HG03520 (cell line): Measurements from ENCODE around the gene SDE2.
"Not testable (repeated sequence)": the region's sequence is repeated elsewhere in the genome, so short reads cannot be mapped to it uniquely, and the experiment has no call there.

ENCODE experiments used
- ATAC-seq: cut with Tn5 transposase; IDR thresholded peaks from one replicate; pipeline ENCODE4 v1.9.1; 2021; ENCODE audit warnings: mild to moderate bottlenecking, moderate library complexity; ENCODE audit not compliant: unreplicated experiment

SDE2 gene

DNA sequence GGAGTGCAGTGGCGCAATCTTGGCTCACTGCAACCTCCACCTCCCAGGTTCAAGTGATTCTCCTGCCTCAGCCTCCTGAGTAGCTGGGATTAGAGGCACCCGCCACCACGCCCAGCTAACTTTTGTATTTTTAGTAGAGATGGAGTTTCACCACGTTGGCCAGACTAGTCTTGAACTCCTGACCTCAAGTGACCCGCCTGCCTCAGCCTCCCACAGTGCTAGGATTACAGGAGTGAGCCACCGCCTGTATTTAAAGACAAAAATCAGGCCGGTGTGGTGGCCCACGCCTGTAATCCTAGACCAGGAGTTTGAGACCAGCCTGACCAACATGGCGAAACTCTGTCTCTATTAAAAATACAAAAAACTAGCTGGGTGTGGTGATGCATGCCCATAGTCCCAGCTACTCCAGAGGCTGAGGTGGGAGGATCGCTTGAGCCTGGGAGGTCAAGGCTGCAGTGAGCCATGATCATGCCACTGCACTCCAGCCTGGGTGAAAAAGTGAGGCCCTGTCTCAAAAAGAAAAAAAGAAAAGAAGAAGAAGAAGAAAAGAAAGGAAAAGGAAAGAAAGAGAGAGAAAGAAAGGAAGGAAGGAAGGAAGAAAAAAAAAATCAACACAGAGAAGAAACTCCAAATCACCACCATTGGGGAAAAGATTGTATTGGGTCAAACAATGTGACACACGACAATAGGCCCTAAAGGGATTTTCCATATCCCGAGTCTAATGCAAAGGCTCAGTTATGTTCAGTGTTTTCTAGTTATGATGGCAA lies 8.2 kb upstream of the SDE2 start:
- not testable (repeated sequence) for ATAC-seq

DNA sequence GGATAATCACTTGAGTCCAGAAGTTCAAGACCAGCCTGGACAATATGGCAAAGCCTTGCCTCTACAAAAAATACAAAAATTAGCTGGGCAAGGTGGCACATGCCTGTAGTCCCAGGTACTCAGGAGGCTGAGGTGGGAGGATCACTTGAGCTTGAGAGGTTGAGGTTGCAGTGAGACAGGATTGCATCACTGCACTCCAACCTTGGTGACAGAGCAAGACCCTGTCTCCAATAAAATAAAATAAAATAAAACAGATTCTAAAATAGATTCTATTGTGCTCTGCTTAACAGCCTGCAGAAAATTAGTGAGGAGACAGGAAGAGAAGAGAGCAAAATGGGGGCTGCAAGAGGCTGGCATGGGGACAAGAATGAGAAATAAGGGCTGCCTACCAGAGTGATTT lies 7.5 kb upstream of the SDE2 start:
- no peak for ATAC-seq

DNA sequence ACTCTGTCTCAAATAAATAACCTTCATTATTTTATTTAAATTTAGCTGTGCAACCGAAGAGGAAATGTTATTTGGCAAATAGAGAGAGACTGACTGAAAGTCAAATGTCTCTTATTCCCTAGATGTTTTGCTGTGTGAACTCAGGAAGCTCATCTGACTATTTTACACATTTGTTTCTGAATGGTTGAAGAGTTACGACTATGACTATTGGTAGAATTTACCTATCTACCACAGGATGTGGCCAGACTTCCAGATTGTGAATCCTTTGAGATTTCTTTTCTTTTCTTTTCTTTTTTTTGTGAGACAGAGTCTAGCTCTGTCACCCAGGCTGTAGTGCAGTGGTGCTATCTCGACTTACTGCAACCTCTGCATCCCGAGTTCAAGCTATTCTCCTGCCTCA lies 5.3 kb upstream of the SDE2 start:
- ATAC-seq, result no peak

- no peak for ATAC-seq
These were observed 4.5 kb upstream of the SDE2 start for GRCh38 chr1:226003502-226004170.

- no peak for ATAC-seq
These were observed 3.7 kb upstream of the SDE2 start for GRCh38 chr1:226002667-226003501.

DNA sequence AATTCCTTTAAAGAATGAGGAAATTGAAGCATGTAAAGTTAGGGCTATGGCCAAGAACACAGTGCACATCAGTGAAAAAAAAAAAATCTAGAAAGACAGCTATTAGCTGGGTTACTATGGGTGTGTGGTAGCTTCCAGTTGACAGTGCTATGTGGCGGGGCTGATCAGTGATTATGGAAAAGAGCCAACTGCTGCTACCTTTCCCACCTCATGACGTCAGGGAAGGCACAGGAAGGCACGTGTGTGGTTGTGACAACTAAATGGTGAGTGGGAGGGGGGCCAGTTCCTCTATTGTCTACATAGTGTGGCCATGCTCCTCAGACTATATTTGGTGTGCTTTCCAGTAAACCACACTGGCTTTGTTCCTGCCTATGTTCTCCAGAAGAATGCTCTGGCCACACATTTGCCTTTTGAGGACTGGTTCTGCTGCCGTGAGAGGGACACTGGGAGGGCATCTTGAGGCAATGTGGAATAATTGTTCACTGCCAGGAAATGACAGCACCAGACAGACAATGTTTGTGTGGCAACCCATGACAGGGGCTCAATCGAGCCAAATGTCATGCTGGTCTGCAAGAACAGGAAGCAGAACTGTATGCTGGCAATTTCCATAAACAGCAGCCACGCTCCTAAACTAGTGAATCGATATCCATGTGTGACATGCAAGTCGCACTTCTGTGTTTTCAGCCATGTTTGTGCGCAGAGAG lies 3.0 kb upstream of the SDE2 start:
- ATAC-seq, result peak; percentile 21

DNA sequence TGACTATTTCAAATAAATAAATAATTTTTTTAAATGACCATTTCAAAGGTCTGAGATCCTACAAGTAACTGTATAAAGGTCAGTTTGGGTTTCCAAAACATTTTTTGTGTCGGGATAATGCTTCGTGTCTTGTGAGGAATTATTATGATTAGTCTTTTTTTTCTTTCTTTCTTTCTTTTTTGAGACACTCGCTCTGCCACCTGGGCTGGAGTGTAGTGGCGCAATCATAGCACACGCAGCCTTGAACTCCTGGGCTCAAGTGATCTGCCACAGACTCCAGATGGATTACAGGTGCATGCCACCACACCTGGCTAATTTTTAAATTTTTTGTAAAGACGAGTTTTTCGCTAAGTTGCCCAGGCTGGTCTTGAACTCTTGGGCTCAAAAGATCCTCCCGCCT lies 1.9 kb upstream of the SDE2 start:
- no peak for ATAC-seq

DNA sequence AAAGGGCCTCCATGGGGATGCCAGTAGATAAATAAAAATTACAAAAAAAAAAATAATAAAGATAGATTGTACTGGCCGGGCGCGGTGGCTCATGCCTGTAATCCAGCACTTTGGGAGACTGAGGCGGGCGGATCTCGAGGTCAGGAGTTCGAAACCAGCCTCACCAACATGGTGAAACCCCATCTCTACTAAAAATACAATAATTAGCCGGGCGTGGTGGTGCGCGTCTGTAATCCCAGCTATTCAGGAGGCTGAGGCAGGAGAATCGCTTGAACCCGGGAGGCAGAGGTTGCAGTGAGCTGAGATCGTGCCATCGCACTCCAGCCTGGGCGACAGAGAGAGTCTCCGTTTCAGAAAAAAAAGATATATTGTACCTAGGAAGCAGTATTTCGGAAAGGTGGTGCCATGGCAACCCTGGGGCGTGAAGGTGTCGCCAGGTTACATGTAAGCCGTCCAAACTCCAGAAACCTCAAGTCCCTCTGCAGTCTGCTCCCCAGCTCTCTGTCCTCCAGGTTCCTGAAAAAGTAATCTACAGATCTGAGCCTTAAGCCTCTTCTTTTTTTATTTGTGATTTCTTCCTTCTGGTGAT lies 1.4 kb upstream of the SDE2 start:
- not testable (repeated sequence) for ATAC-seq

DNA sequence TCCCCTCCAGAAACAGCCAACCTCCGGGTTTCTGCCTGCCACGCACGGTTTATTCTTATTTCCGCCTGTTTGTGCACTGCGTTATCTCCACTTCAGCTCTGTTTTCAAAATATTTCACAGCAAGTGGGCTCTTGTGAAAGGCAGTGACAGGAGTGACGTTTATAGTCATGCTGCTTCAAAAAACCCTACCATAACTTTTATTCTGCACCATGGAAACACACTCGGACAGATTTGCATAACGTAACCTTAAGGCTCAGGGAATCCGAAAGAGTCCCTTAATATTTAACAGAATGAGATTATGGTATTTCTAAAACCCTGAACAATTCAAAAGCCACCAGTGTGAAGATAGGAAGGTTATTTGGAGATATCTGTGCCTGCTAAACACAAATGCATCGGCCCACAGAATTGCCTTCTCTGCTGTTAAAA lies 782 bp upstream of the SDE2 start:
- peak; percentile 26 for ATAC-seq

DNA sequence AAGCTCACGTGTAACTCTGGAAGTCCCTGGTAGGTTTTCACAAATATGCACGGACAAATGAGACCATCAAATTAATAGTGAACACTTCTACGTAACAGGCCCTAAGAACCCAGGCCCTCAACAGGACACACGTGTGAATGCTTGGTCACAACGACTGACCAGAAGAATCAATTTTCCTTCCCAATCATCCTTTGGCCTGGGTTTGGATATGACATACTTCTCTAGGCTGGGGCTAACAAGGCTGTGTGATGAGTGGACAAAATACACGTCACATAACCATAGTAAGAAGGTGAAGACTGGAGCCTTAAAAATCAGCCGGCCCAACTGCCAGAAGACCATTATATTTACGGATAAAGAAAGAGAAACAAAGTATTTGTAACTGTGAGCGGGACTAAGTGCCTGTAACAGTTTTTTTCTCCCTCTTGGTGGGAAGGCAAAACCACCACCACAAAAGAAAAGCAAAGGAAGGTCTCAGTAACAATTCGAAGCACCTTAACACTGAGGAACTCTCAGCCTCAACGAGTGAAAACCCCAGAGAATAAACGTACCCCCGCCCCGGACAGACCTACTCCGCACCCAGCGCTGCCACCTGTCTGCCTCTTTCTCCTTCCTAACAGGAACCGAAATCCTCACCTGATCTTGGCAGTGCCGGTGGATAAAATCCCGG lies 450 bp downstream of the SDE2 start:
- peak; percentile 1 for ATAC-seq

GRCh38 chr1:225996946-225997545 lies 2.1 kb downstream of the SDE2 start:
- no peak for ATAC-seq

DNA sequence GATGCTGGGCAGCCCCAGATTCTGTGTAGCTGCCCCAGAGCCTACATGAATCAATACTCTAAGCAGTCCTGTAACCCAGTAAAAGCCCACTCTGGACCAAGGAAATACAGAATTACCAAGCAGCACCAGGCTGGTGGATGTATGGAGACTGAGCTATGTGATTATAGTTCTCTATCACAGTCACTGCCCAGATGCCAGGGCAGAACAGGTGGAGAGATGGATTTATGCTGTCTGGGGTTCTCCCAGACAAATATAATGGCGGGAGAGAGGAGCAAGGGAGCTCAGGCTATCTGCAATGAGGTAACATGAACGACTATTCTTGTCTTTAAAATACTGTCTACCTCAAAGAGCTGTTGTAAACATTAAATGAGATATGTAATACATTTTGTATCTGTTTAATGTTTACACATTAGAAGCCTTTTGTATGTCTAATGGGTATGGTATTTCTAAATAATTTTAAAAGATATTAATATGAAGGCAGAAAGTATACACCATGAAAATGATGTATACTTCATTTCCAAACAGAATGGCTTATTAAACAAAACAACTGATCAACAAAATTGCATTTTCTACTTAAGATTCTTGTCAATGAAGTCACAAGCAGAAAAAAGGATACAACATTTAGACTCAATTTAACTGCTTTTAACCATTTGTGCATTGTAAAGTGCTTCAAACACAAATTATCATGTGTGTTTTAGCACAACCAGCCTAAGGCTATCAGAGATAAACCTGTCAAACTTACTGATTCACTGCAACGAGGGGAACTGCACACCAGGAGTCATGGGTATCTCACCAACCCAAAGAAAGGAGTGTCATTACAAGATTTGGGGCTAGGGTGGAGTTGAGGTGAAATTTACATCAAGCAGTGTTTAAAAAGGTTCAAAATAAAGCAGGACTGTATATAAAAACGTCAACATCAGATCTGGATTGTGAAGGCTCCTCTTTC lies 3.0 kb downstream of the SDE2 start:
- no peak for ATAC-seq

- ATAC-seq, result no peak
These were observed 8.3 kb downstream of the SDE2 start for GRCh38 chr1:225990705-225991464.

- no peak for ATAC-seq
These were observed 11.4 kb downstream of the SDE2 start for GRCh38 chr1:225987491-225988316.

DNA sequence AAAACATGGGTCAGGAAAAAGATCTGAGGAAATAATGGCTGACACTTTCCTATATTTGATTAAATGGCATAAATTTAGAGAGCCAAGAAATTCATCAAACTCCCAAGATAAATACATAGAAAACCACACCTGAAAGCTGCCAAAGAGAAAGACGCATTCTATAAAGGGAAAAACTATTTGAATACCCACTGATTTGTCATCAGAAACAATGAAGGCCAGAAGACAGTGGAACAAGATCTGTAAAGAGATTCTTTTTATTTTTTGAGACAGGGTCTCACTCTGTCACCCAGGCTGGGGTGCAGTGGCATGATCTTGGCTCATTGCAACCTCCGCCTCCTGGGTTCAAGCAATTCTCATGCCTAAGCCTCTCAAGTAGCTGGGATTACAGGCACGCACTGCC lies 17.4 kb downstream of the SDE2 start:
- no peak for ATAC-seq

DNA sequence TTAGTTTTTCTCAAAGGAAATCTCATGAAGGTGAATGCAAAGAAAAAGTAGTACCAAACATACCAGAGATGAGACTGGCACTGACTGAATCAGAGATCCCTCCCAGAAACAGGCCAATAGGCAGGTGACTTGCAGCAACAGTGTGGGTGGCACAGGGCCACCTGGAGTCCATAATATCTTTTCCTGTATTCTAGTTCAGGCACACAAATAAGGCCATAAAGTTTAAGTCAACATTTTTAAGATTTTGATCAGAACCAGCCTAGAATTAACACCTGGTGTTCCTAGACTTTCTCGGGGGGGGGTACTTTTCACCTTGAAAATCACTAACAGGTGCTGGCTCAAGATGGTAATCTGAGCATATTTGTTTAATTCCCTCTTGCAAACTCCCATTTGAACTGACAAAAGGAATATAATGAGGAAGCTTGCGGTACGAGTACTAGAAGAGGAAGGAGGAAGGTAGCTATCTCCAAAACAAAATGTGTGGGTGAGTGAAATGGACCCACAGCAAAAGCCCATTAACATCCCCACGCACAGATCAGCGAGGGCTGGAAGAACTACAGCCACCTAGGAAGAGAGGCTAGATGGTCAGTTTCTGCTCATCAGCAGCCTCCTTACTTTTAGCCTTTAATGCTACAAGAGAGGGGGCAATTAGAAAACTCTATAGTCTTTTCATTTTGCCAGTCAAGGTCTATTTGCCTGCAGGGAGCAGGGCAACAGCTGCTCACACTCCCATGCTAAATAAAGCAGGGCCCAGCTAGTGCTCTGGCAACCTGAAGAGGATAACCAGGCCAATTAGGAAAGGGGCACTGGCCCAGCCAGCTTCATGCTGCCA lies 18.9 kb downstream of the SDE2 start:
- ATAC-seq, result no peak
